ENCODE measurements around the gene PALS2.

Gene PALS2

DNA sequence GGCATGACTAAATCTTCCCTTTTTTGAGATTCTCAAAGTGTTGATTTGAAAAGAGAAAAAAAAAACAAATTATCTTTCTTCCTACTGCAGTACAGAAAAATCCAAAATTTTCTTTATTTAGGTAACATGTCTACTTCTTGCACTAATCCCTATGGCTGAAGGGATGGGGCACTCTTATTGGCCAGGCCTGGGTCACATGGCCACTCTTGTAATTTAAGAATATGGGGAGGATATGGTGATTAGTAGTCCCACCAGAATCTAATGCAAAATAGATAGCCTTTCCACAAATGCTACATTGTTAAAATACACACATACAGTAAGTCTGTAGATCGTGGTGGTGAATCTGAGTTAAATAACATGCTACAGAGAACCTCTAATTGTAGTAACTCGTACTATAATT is 7.0 kb upstream of the PALS2 start:
- Histone ChIP-seq H3K27me3 (ENCODE audit: control insufficient read depth in 5 of 5, insufficient read depth in 4 of 5, low read length in 5 of 5) (peaks cover 0 to 4% (median 0%) of the 10 kb centered on the region in 5 donors), H3K36me3 (ENCODE audit: control insufficient read depth in 5 of 5, insufficient read depth in 5 of 5, low read length in 5 of 5) (no peaks in the 10 kb centered on the region), H3K27ac (ENCODE audit: low read depth, low read length) (no peak overlapping the region), H3K9ac (ENCODE audit: low read length in 5 of 5) (no peak overlapping the region), H3K4me3 (ENCODE audit: low read depth in 1 of 5, low read length in 5 of 5) (no peak overlapping the region), H3K4me1 (ENCODE audit: control insufficient read depth in 5 of 5, insufficient read depth in 5 of 5, low read length in 5 of 5) (no peaks in the 10 kb centered on the region), H3K9me3 (ENCODE audit: control insufficient read depth in 5 of 5, low read length in 5 of 5) (no peaks in the 10 kb centered on the region)

DNA sequence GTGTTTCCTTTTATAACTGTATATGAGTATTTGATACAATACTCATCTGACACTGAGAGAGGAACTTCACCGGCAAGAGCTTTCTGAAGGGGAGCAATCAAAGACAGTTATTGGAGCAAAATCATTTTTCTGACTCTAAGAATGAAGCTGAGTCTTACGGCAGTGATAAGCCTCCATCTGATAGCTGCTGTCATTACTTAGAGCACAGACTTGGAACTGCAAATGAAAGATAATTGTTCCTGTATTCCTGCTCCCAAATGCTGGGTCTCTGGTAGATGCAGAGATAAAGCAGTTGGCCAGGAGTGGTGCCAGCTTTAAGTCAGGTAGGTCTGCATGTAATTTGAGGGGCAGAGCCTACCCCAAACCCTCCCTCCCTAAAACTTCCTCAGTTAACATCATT is 2.3 kb upstream of the PALS2 start:
- Histone ChIP-seq H3K36me3 (ENCODE audit: control insufficient read depth in 5 of 5, insufficient read depth in 5 of 5, low read length in 5 of 5) (no peaks in the 10 kb centered on the region), H3K27me3 (ENCODE audit: control insufficient read depth in 5 of 5, insufficient read depth in 4 of 5, low read length in 5 of 5) (peaks cover 0 to 6% (median 0%) of the 10 kb centered on the region in 5 donors), H3K4me3 (ENCODE audit: low read depth in 1 of 5, low read length in 5 of 5) (no peak overlapping the region), H3K9ac (ENCODE audit: low read length in 5 of 5) (no peak overlapping the region), H3K4me1 (ENCODE audit: control insufficient read depth in 5 of 5, insufficient read depth in 5 of 5, low read length in 5 of 5) (peaks cover 0 to 22% (median 20%) of the 10 kb centered on the region in 5 donors), H3K27ac (ENCODE audit: low read depth, low read length) (no peak overlapping the region), H3K9me3 (ENCODE audit: control insufficient read depth in 5 of 5, low read length in 5 of 5) (no peaks in the 10 kb centered on the region)

DNA sequence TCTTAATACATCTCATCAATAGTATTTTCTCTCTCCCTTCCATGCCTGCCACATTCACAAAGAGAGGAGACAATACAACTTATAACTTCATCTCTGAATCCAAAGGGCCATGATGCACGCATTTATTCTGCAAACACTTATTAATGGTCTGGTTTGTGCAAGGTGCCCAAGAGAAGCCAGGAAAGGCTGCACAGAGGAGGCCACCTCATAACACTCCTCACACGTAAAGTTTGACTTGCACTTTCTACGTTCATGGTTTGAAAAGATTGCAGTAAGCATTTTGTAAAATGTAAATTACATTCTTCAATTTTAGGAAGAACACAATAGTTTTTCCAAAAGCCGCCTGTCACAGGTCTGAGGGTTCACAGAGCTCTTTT is 1.2 kb upstream of the PALS2 start:
- no peaks in the 10 kb centered on the region for H3K9me3 ChIP-seq (ENCODE audit: control insufficient read depth in 5 of 5, low read length in 5 of 5)
- no peak overlapping the region for H3K27ac ChIP-seq (ENCODE audit: low read depth, low read length)
- peaks cover 0 to 22% (median 20%) of the 10 kb centered on the region in 5 donors for H3K4me1 ChIP-seq (ENCODE audit: control insufficient read depth in 5 of 5, insufficient read depth in 5 of 5, low read length in 5 of 5)
- no peak overlapping the region for H3K9ac ChIP-seq (ENCODE audit: low read length in 5 of 5)
- H3K27me3 ChIP-seq (ENCODE audit: control insufficient read depth in 5 of 5, insufficient read depth in 4 of 5, low read length in 5 of 5) = peaks cover 0 to 6% (median 0%) of the 10 kb centered on the region in 5 donors
- peak overlapping the region in 3 of 5 donors; percentile 70 to 80 (median 70) for H3K4me3 ChIP-seq (ENCODE audit: low read depth in 1 of 5, low read length in 5 of 5)
- no peaks in the 10 kb centered on the region for H3K36me3 ChIP-seq (ENCODE audit: control insufficient read depth in 5 of 5, insufficient read depth in 5 of 5, low read length in 5 of 5)

DNA sequence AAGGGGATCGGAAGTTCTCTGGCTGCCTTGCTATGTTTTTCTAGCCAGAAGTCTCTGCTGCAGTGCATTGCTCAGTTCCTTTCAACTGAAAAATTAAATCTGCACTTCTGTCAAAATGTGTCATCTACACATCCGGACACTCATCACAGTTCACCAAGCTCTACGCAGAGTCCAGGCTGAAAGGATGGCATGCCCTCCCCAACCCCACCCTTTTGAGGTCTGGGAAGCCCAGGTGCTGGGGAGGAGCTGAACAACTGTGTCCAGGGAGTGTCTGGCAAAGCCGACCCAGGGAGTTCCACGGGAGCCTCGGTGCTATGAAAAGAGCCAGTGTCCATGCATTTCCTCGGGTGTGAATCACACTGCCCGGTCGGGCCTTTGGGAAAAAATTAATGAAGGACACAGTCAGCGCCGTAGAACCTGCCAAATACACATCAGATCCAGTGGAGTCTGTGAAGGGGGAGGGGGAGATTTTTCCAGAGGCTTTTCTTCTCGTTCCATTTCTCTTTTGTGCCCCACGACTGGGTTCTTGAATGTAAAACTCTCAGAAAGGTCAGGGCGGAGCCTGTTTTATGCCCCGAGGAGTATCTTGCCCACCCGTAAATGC is 757 bp upstream of the PALS2 start:
- peak overlapping the region; percentile 54 for H3K27ac ChIP-seq (ENCODE audit: low read depth, low read length)
- peak overlapping the region in 4 of 5 donors; percentile 26 to 86 (median 71) for H3K9ac ChIP-seq (ENCODE audit: low read length in 5 of 5)
- no peaks in the 10 kb centered on the region for H3K9me3 ChIP-seq (ENCODE audit: control insufficient read depth in 5 of 5, low read length in 5 of 5)
- H3K36me3 ChIP-seq (ENCODE audit: control insufficient read depth in 5 of 5, insufficient read depth in 5 of 5, low read length in 5 of 5) = no peaks in the 10 kb centered on the region
- peak overlapping the region; percentile 70 to 88 (median 80) for H3K4me3 ChIP-seq (ENCODE audit: low read depth in 1 of 5, low read length in 5 of 5)
- H3K27me3 ChIP-seq (ENCODE audit: control insufficient read depth in 5 of 5, insufficient read depth in 4 of 5, low read length in 5 of 5) = peaks cover 0 to 6% (median 0%) of the 10 kb centered on the region in 5 donors
- peaks cover 0 to 22% (median 20%) of the 10 kb centered on the region in 5 donors for H3K4me1 ChIP-seq (ENCODE audit: control insufficient read depth in 5 of 5, insufficient read depth in 5 of 5, low read length in 5 of 5)

DNA sequence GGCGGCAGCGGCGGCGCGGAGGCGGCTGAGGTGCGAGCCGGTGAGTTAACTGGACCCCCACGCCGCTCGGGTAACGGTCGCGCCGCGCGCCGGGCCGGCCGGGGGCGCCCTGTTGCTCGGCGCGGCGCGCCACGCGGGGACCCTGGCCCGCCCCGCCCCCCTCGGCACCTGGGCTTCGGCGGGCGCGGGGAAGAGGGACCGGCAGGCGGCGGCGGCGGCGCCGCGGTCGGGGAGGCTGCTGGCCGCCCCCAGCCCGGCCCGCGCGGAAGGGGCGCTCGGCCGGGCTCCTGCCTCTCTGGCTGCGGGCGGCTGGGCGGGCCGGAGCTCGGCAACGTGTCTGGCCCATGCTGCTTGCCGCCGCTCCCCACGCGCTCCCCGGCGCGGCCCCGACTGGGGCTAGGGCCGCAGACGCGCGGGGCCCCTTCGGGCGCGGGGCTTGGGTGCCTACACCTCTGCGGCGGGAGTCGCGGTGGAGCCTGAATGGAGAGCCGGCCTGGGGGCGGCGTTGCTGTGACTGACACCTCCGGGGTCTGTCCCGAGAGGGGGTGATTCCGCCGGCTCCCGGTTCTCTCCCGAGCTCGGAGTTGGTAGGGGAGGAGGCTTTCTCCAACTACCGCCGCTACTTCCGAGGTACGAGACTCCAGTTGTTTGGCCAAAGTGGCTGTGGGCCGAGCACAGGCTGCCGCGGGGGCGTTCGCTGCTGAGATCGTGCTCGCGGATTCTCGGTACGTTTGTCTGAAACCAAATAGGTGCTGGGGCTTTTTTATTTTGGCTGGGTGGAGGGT is 494 bp downstream of the PALS2 start:
- peak overlapping the region; percentile 70 for H3K27ac ChIP-seq (ENCODE audit: low read depth, low read length)
- H3K27me3 ChIP-seq (ENCODE audit: control insufficient read depth in 5 of 5, insufficient read depth in 4 of 5, low read length in 5 of 5) = peaks cover 0 to 3% (median 0%) of the 10 kb centered on the region in 5 donors
- no peaks in the 10 kb centered on the region for H3K9me3 ChIP-seq (ENCODE audit: control insufficient read depth in 5 of 5, low read length in 5 of 5)
- peak overlapping the region; percentile 17 to 83 (median 71) for H3K9ac ChIP-seq (ENCODE audit: low read length in 5 of 5)
- peaks cover 0 to 22% (median 20%) of the 10 kb centered on the region in 5 donors for H3K4me1 ChIP-seq (ENCODE audit: control insufficient read depth in 5 of 5, insufficient read depth in 5 of 5, low read length in 5 of 5)
- H3K4me3 ChIP-seq (ENCODE audit: low read depth in 1 of 5, low read length in 5 of 5) = peak overlapping the region; percentile 70 to 87 (median 75)
- H3K36me3 ChIP-seq (ENCODE audit: control insufficient read depth in 5 of 5, insufficient read depth in 5 of 5, low read length in 5 of 5) = no peaks in the 10 kb centered on the region

DNA sequence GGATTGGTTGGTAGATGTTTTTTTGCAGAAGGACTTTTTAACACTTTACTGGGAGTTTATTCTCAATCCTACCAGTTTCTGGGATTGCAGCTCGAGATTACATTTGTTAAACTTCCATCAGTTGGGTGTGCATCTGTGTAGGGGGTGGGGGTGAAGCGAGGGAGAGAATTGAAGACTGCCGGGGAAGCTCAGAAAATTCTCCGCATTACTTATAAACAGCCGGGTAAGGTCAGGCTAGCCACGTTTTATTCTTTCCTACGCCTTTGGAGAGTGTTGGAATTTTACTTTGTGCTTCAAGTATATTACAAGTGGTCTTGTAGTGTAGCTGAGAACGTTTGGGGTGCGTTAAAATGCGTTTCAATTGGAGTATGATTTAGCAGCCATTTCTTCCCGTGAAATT is 1.1 kb downstream of the PALS2 start:
- Histone ChIP-seq H3K4me1 (ENCODE audit: control insufficient read depth in 5 of 5, insufficient read depth in 5 of 5, low read length in 5 of 5) (peaks cover 0 to 22% (median 20%) of the 10 kb centered on the region in 5 donors), H3K4me3 (ENCODE audit: low read depth in 1 of 5, low read length in 5 of 5) (peak overlapping the region; percentile 69 to 87 (median 75)), H3K27me3 (ENCODE audit: control insufficient read depth in 5 of 5, insufficient read depth in 4 of 5, low read length in 5 of 5) (peaks cover 0 to 3% (median 0%) of the 10 kb centered on the region in 5 donors), H3K9me3 (ENCODE audit: control insufficient read depth in 5 of 5, low read length in 5 of 5) (no peaks in the 10 kb centered on the region), H3K9ac (ENCODE audit: low read length in 5 of 5) (peak overlapping the region; percentile 17 to 83 (median 71)), H3K36me3 (ENCODE audit: control insufficient read depth in 5 of 5, insufficient read depth in 5 of 5, low read length in 5 of 5) (no peaks in the 10 kb centered on the region), H3K27ac (ENCODE audit: low read depth, low read length) (peak overlapping the region; percentile 70)

DNA sequence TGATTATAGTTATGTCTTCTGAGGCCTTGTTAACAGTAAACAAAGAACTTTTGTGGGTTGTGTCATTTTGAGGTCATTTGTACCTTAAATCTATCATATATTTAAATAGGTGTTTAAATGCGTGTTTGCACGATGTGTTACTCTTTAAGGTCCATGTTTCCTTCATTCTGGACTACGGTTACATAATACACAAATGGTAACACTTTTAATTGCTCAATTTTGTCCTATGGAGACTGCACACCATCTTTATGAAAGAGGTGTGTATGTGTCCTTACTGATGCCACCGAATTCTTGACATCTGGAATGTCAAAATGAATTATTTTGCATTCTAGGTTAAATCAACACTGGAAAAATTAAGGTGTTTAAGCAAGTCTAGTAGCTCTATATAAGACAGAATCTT is 1.7 kb downstream of the PALS2 start:
- no peak overlapping the region for H3K27ac ChIP-seq (ENCODE audit: low read depth, low read length)
- H3K4me3 ChIP-seq (ENCODE audit: low read depth in 1 of 5, low read length in 5 of 5) = peak overlapping the region in 2 of 5 donors; percentile 81 to 87
- H3K9ac ChIP-seq (ENCODE audit: low read length in 5 of 5) = peak overlapping the region in 3 of 5 donors; percentile 68 to 82 (median 71)

DNA sequence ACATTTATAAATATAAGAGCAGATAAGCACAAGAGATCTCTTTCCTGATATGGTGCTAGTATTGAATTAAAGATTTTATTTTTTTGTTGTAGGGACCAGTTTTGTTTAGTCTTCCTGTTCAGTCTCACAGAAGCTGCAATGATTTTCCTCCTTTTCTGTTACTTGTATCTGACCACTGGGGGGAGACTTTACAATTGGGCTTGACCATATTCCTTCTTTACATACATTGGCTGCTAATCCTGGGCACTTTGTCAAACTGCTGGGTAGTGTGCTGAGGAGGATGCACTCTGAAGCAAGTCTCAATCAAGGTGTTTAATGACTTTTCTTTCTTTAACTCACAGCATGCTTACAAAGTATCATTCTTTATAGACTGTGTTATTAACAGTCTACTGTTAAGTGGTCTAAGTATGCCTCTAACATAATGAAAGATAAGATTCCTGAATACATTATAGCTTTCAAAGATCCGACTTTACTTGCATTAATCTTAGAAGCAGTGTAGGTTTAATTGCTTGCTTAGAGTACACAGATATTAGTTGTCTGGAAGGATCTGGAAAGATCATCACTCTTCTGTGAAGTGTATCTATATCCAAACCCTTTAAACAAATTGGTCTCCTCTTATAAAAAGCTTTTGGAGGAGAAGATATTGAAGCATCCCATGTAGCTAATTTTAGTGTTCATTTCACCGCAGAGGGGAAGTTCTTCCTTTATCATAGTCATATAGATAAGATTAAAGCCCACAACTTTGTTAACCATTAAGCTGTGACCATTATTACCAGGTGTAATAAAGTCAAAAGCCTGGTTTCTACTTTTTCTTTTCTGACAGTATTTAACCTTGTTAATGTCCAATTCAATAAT is 3.1 kb downstream of the PALS2 start:
- Histone ChIP-seq H3K9me3 (ENCODE audit: control insufficient read depth in 5 of 5, low read length in 5 of 5) (peaks cover 0 to 3% (median 0%) of the 10 kb centered on the region in 5 donors), H3K4me1 (ENCODE audit: control insufficient read depth in 5 of 5, insufficient read depth in 5 of 5, low read length in 5 of 5) (peaks cover 0 to 22% (median 20%) of the 10 kb centered on the region in 5 donors), H3K27ac (ENCODE audit: low read depth, low read length) (no peak overlapping the region), H3K36me3 (ENCODE audit: control insufficient read depth in 5 of 5, insufficient read depth in 5 of 5, low read length in 5 of 5) (no peaks in the 10 kb centered on the region), H3K27me3 (ENCODE audit: control insufficient read depth in 5 of 5, insufficient read depth in 4 of 5, low read length in 5 of 5) (peaks cover 0 to 3% (median 0%) of the 10 kb centered on the region in 5 donors), H3K9ac (ENCODE audit: low read length in 5 of 5) (no peak overlapping the region), H3K4me3 (ENCODE audit: low read depth in 1 of 5, low read length in 5 of 5) (no peak overlapping the region)

More for the DNA sequence above, 1.7 kb downstream of the PALS2 start:
- Histone ChIP-seq H3K36me3 (ENCODE audit: control insufficient read depth in 5 of 5, insufficient read depth in 5 of 5, low read length in 5 of 5) (no peaks in the 10 kb centered on the region), H3K9me3 (ENCODE audit: control insufficient read depth in 5 of 5, low read length in 5 of 5) (no peaks in the 10 kb centered on the region), H3K4me1 (ENCODE audit: control insufficient read depth in 5 of 5, insufficient read depth in 5 of 5, low read length in 5 of 5) (peaks cover 0 to 22% (median 20%) of the 10 kb centered on the region in 5 donors), H3K27me3 (ENCODE audit: control insufficient read depth in 5 of 5, insufficient read depth in 4 of 5, low read length in 5 of 5) (peaks cover 0 to 3% (median 0%) of the 10 kb centered on the region in 5 donors)

DNA sequence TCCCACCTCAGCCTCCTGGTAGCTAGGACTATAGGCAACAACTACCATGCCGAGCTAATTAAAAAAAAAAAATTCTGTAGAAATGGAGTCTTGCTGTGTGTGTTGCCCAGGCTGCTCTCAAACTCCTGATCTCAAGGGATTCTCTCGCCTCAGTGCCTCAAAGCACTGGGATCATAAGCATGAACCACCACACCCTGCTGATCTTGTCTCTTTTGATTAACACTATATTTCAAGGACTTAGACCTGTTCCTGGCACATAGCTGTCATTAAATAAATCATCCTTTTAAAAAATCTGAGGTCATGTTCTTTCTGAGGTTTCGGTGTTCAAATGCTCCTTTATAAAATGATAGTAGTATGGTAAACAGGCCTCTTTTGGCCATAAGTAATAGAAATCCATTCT is 4.8 kb downstream of the PALS2 start:
- no peak overlapping the region for H3K9ac ChIP-seq (ENCODE audit: low read length in 5 of 5)
- peaks cover 0 to 3% (median 0%) of the 10 kb centered on the region in 5 donors for H3K9me3 ChIP-seq (ENCODE audit: control insufficient read depth in 5 of 5, low read length in 5 of 5)
- H3K36me3 ChIP-seq (ENCODE audit: control insufficient read depth in 5 of 5, insufficient read depth in 5 of 5, low read length in 5 of 5) = no peaks in the 10 kb centered on the region
- H3K27me3 ChIP-seq (ENCODE audit: control insufficient read depth in 5 of 5, insufficient read depth in 4 of 5, low read length in 5 of 5) = peaks cover 0 to 3% (median 0%) of the 10 kb centered on the region in 5 donors
- no peak overlapping the region for H3K27ac ChIP-seq (ENCODE audit: low read depth, low read length)
- H3K4me1 ChIP-seq (ENCODE audit: control insufficient read depth in 5 of 5, insufficient read depth in 5 of 5, low read length in 5 of 5) = peaks cover 0 to 14% (median 12%) of the 10 kb centered on the region in 5 donors
- H3K4me3 ChIP-seq (ENCODE audit: low read depth in 1 of 5, low read length in 5 of 5) = no peak overlapping the region
